ENCODE results near the gene DNAJC8. TPM values are rescaled to one million over a fixed set of nuclear protein-coding genes. Genes with fewer than 3 reads are reported as not detected.

DNAJC8 gene
- total RNA-seq, 4 donors from 2014 or later, result 60.9 to 83.0 (median 73.0) TPM

DNA sequence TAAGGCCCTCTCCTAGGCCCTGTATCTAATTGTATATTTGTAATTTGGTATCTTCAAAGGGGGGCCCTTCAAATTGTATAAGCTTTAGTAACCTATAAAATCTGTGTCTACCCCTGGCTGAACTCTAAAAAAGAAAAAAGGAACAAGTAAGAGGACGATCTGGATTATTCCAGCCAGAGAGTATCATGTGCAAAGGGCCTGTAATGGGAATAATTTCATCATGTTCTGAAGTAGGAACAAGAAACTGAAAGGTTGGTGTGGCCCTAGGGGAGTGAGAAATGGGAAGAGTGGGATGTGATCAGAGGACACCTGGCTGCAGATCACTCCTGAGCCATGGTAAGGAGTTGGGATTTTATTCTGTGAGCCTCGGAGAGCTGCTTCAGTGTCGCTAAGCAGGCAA lies 71.1 kb downstream of the DNAJC8 start:
- 83% methylated on average over 3 of the region's 3 CpGs for WGBS
- H3K4me3 ChIP-seq, result no peak overlapping the region
- DNase-seq (ENCODE audit: extremely low spot score), result no peak
- no peak overlapping the region for H3K27ac ChIP-seq (replicated peaks in 1 of 4)
- H3K36me3 ChIP-seq, result no peaks in the 10 kb centered on the region
- intact Hi-C loops (cut with DNase I), result no loop called here
- H3K27me3 ChIP-seq, result no peaks in the 10 kb centered on the region
- no peaks in the 10 kb centered on the region for H3K9me3 ChIP-seq
- TF ChIP-seq EP300 (IDR thresholded peaks at IDR 0.05) (no peak), POLR2AphosphoS5 (IDR thresholded peaks at IDR 0.05) (no peak), POLR2A (IDR thresholded peaks at IDR 0.05; ENCODE audit: low read depth) (no peak)
- TF ChIP-seq, protein P1, sequence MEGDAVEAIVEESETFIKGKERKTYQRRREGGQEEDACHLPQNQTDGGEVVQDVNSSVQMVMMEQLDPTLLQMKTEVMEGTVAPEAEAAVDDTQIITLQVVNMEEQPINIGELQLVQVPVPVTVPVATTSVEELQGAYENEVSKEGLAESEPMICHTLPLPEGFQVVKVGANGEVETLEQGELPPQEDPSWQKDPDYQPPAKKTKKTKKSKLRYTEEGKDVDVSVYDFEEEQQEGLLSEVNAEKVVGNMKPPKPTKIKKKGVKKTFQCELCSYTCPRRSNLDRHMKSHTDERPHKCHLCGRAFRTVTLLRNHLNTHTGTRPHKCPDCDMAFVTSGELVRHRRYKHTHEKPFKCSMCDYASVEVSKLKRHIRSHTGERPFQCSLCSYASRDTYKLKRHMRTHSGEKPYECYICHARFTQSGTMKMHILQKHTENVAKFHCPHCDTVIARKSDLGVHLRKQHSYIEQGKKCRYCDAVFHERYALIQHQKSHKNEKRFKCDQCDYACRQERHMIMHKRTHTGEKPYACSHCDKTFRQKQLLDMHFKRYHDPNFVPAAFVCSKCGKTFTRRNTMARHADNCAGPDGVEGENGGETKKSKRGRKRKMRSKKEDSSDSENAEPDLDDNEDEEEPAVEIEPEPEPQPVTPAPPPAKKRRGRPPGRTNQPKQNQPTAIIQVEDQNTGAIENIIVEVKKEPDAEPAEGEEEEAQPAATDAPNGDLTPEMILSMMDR (IDR thresholded peaks at IDR 0.05), result no peak
- peaks cover 3 to 24% (median 15%) of the 10 kb centered on the region in 4 donors for H3K4me1 ChIP-seq

DNA sequence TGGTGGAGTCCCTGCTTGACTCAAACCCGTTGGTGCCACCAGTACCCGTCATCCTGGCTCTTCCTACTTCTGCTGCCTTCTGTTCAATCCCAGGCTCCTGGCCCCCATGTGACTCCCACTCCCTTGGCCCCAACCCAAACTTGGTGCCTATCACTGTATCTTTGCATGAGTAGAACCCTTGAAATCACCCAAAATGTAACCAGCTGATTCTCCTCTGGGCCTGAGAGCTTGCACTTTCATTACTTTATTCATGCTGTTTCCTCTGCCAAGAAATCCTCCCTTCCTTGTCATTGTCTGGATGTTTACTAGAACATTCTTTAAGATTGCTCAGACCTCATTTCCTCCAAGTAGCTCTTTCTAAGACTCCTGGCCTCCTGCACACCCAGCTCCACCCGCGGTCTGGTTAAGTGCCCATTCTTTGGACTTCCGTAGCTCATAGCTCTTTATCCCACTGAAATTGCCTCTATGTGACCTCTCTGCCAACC lies 72.0 kb downstream of the DNAJC8 start:
- TF ChIP-seq POLR2AphosphoS5 (IDR thresholded peaks at IDR 0.05), result peak; percentile 10 to 58
- no peak for TF ChIP-seq EP300 (IDR thresholded peaks at IDR 0.05)
- no peaks in the 10 kb centered on the region for H3K36me3 ChIP-seq
- intact Hi-C loops (cut with DNase I), result no loop called here
- no peak for DNase-seq (ENCODE audit: extremely low spot score)
- H3K27me3 ChIP-seq, result no peaks in the 10 kb centered on the region
- no peaks in the 10 kb centered on the region for H3K9me3 ChIP-seq
- WGBS, result 58% methylated on average over 5 of the region's 5 CpGs
- H3K4me1 ChIP-seq, result peaks cover 3 to 24% (median 15%) of the 10 kb centered on the region in 4 donors
- H3K4me3 ChIP-seq, result no peak overlapping the region
- peak overlapping the region; percentile 40 to 64 (median 42) for H3K27ac ChIP-seq (replicated peaks in 1 of 4)

DNA sequence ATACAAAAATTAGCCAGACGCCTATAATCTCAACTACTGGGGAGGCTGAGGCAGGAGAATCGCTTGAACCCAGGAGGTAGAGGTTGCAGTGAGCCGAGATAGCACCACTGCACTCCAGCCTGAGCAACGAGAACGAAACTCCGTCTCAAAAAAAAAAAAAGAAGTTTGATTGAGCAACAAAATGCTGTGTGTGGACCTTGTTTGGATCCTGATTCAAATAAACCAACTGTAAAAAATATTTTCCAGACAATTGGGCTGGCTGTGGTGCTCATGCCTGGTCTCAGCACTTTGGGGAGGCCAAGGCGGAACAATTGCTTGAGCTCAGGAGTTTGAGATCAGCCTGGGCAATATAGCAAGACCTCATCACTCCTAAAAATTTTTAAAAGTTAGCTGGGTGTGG lies 73.1 kb downstream of the DNAJC8 start:
- Histone ChIP-seq H3K36me3 (no peaks in the 10 kb centered on the region), H3K9me3 (no peaks in the 10 kb centered on the region), H3K27ac (replicated peaks in 1 of 4) (no peak overlapping the region), H3K4me1 (peaks cover 3 to 24% (median 15%) of the 10 kb centered on the region in 4 donors), H3K27me3 (no peaks in the 10 kb centered on the region), H3K4me3 (no peak overlapping the region)
- DNase-seq (ENCODE audit: extremely low spot score), result no peak
- intact Hi-C loops (cut with DNase I), result no loop called here
- WGBS, result 86% methylated on average over 7 of the region's 7 CpGs
- TF ChIP-seq POLR2A (IDR thresholded peaks at IDR 0.05; ENCODE audit: low read depth) (no peak), POLR2AphosphoS5 (IDR thresholded peaks at IDR 0.05) (no peak), EP300 (IDR thresholded peaks at IDR 0.05) (no peak)
- TF ChIP-seq, protein P1 (IDR thresholded peaks at IDR 0.05), result no peak

DNA sequence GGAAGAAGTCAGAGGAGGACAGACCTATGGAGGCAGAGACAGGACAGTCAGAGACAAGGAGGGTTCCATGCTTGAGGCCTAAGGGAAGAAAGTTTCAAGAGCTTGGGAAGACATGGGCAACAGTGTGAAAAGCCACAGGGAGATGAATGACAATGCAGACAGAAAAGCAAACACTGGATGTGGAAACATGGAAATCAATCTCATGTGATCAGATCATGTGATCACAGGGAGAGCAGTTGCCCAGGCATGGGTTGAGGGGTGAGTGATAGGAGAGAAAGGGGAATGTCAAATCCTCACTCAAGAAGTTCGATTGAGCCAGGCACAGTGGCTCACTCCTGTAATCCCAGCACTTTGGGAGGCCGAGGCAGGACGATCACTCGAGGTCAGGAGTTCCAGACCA lies 73.6 kb downstream of the DNAJC8 start:
- intact Hi-C loops (cut with DNase I), result no loop called here
- Histone ChIP-seq H3K27ac (replicated peaks in 1 of 4) (no peak overlapping the region), H3K36me3 (no peaks in the 10 kb centered on the region), H3K4me3 (no peak overlapping the region), H3K4me1 (peaks cover 6 to 28% (median 15%) of the 10 kb centered on the region in 4 donors), H3K9me3 (no peaks in the 10 kb centered on the region), H3K27me3 (no peaks in the 10 kb centered on the region)
- TF ChIP-seq POLR2A (IDR thresholded peaks at IDR 0.05; ENCODE audit: low read depth), result no peak
- no peak for DNase-seq (ENCODE audit: extremely low spot score)
- WGBS, result 88% methylated on average over 4 of the region's 4 CpGs

DNA sequence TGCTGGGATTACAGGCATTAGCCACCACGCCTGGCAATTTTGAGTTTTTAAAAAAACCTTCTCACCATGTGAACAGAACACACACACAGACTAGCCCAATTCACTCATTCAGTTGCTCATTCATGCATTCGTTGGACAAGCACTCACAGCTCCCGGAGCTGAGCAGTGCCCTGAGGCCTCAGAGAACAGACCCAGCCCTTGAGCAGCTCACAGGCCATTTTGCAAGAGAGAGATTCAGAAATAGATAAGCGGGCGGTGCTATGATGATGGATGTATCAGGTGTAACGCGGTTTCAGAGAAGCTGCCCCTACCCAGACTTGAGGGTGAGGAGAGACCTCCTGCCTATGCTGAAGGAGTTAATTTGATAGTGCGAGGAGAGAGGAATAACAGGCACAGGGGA lies 74.9 kb downstream of the DNAJC8 start:
- H3K9me3 ChIP-seq, result no peaks in the 10 kb centered on the region
- intact Hi-C loops (cut with DNase I), result no loop called here
- no peaks in the 10 kb centered on the region for H3K27me3 ChIP-seq
- H3K27ac ChIP-seq (replicated peaks in 1 of 4), result no peak overlapping the region
- TF ChIP-seq, protein P1 (IDR thresholded peaks at IDR 0.05), result no peak
- no peak for TF ChIP-seq EP300 (IDR thresholded peaks at IDR 0.05)
- no peak for TF ChIP-seq POLR2AphosphoS5 (IDR thresholded peaks at IDR 0.05)
- no peak for TF ChIP-seq POLR2A (IDR thresholded peaks at IDR 0.05; ENCODE audit: low read depth)
- H3K4me3 ChIP-seq, result no peak overlapping the region
- H3K4me1 ChIP-seq, result peaks cover 0 to 30% (median 8%) of the 10 kb centered on the region in 4 donors
- H3K36me3 ChIP-seq, result no peaks in the 10 kb centered on the region
- DNase-seq (ENCODE audit: extremely low spot score), result no peak
- WGBS, result 97% methylated on average over 8 of the region's 8 CpGs

DNA sequence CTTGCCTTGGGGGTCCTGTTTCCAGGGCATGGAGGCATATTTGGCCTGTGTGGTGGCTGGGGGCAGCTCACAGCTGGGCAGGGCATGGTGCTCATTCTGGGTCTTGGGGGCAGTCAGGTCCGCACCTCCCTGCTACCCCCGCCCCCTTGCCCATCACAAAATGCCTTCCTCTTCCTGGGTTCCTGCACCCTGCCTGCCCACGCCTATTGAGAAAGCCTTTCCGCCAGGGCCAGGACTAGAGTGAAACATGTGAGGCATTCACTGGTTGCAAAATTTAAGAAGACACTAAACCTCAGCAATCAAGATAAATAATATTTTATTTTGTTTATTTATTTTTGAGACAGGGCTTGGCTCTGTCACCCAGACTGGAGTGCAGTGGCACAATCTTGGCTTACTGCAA lies 76.0 kb downstream of the DNAJC8 start:
- WGBS, result 68% methylated on average over 4 of the region's 4 CpGs
- Histone ChIP-seq H3K36me3 (no peaks in the 10 kb centered on the region), H3K9me3 (no peaks in the 10 kb centered on the region), H3K4me1 (peaks cover 0 to 31% (median 8%) of the 10 kb centered on the region in 4 donors), H3K4me3 (no peak overlapping the region), H3K27me3 (no peaks in the 10 kb centered on the region), H3K27ac (replicated peaks in 1 of 4) (no peak overlapping the region)
- TF ChIP-seq, protein P1 (IDR thresholded peaks at IDR 0.05), result no peak
- TF ChIP-seq POLR2AphosphoS5 (IDR thresholded peaks at IDR 0.05), result no peak
- no peak for TF ChIP-seq POLR2A (IDR thresholded peaks at IDR 0.05; ENCODE audit: low read depth)
- TF ChIP-seq EP300 (IDR thresholded peaks at IDR 0.05), result no peak
- DNase-seq (ENCODE audit: extremely low spot score), result no peak
- intact Hi-C loops (cut with DNase I), result no loop called here

All from esophagus muscularis mucosa (tissue), 4 donors.